NT2/D1 (cell line): ENCODE results near the gene PLEKHA7.

Experiments used
- SUZ12 ChIP-seq: IDR thresholded peaks from 2 replicates; pipeline ENCODE4 v1.6.1; 2011; ENCODE audit not compliant: insufficient read length, insufficient read depth; ENCODE audit errors: extremely low read depth
- YY1 ChIP-seq: IDR thresholded peaks from 2 replicates; pipeline ENCODE4 v1.6.1; 2011; ENCODE audit not compliant: insufficient read length, insufficient read depth
- ZNF274 ChIP-seq: IDR thresholded peaks from 2 replicates; pipeline ENCODE4 v1.6.1; 2011; ENCODE audit warnings: mild to moderate bottlenecking, low read depth, low read length

DNA sequence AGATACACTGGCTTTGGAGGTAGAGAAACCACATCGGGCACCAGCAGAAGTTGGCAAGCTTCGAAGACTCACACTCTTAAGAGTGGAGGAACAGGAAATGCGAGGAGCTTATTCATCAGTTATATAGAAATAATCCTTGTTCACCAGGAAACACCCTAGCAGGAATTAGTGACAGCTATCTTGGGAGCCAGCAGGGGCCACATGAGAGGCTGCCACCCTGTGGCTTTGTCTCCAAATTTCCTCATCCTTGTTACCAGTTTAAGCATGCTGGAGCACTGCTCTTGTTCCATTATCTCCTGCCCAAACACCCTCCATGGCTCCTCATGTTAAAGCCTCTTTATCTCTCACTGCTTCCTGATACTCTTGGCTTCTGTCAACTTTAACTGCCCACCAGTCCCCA, 131.0 kb downstream of the PLEKHA7 start:
- TF ChIP-seq ZNF274 (no peak), YY1 (no peak), SUZ12 (no peak)
